Smooth muscle cell (in vitro differentiated cells): Measurements from ENCODE around the gene HTR4. TPM values are rescaled to one million over a fixed set of nuclear protein-coding genes. Genes with fewer than 3 reads are reported as not detected.

Experiments used
- DNase-seq: peaks from one replicate; lab custom pipeline; 2025; ENCODE audit not compliant: unreplicated experiment; lab: John Stamatoyannopoulos, UW
- H2AFZ ChIP-seq: fragments of 200-600 bp; sonication (generic); 2 replicates; pipeline ENCODE4 v1.6.0; 2016; ENCODE audit warnings: antibody characterized with exemption, low read depth, mild to moderate bottlenecking
- H3F3A ChIP-seq: fragments of 200-600 bp; sonication (generic); 2 replicates; pipeline ENCODE4 v1.6.0; 2017; ENCODE audit warnings: antibody characterized with exemption, low read depth
- H3K27ac ChIP-seq: fragments of 200-600 bp; sonication (generic); 2 replicates; pipeline ENCODE4 v1.5.1; 2016; ENCODE audit warnings: low read depth, mild to moderate bottlenecking
- H3K27me3 ChIP-seq: fragments of 200-600 bp; sonication (generic); 2 replicates; pipeline ENCODE4 v1.6.1; 2016; ENCODE audit warnings: low read depth, mild to moderate bottlenecking
- H3K36me3 ChIP-seq: fragments of 200-600 bp; sonication (generic); 2 replicates; pipeline ENCODE4 v1.5.1; 2016; ENCODE audit warnings: low read depth
- H3K4me1 ChIP-seq: fragments of 200-600 bp; sonication (generic); 2 replicates; pipeline ENCODE4 v1.5.1; 2016; ENCODE audit warnings: low read depth
- H3K4me2 ChIP-seq: fragments of 200-600 bp; sonication (generic); 2 replicates; pipeline ENCODE4 v1.6.0; 2016; ENCODE audit warnings: mild to moderate bottlenecking
- H3K4me3 ChIP-seq: fragments of 200-600 bp; sonication (generic); 2 replicates; pipeline ENCODE4 v1.5.1; 2016; ENCODE audit warnings: mild to moderate bottlenecking
- H3K79me2 ChIP-seq: fragments of 200-600 bp; sonication (generic); 2 replicates; pipeline ENCODE4 v1.6.0; 2016; ENCODE audit warnings: low read depth, mild to moderate bottlenecking
- H3K9ac ChIP-seq: fragments of 200-600 bp; sonication (generic); 2 replicates; pipeline ENCODE4 v1.6.0; 2016; ENCODE audit warnings: low read depth
- H3K9me3 ChIP-seq: fragments of 200-600 bp; sonication (generic); replicated peaks from 2 replicates; pipeline ENCODE4 v1.5.1; 2016; ENCODE audit warnings: low read depth
- H4K20me1 ChIP-seq: fragments of 200-600 bp; sonication (generic); 2 replicates; pipeline ENCODE4 v1.6.0; 2016; ENCODE audit warnings: low read depth
- CTCF ChIP-seq: fragments of 200-600 bp; sonication (generic); IDR thresholded peaks from 2 replicates; pipeline ENCODE4 v1.5.1; 2017; ENCODE audit warnings: borderline replicate concordance, mild to moderate bottlenecking, antibody characterized with exemption; ENCODE audit not compliant: insufficient read depth, poor library complexity, severe bottlenecking
- WGBS: methylation state at CpG from one replicate; pipeline ENCODE4 v1.1.7; 2016; ENCODE audit warnings: low lambda C conversion rate; 5-methylcytosine and 5-hydroxymethylcytosine counted together
- polyA plus RNA-seq: library from polyadenylated mRNA; unstranded; fragments of >200 nt; fragmentation: Nextera tagmentation; extraction: Ambion mirVana; gene quantifications from 2 replicates; pipeline ENCODE4 v1.2.1, GENCODE V29; 2016
- total RNA-seq: library from RNA; depleted of rRNA; stranded (reverse); fragments of >200 nt; gene quantifications from 2 replicates; pipeline ENCODE4 v1.2.3, GENCODE V29; 2014

Gene HTR4
- total and polyA plus RNA-seq, 2 experiments from 2014 or later, result 0.09 TPM; not detected in 1

DNA sequence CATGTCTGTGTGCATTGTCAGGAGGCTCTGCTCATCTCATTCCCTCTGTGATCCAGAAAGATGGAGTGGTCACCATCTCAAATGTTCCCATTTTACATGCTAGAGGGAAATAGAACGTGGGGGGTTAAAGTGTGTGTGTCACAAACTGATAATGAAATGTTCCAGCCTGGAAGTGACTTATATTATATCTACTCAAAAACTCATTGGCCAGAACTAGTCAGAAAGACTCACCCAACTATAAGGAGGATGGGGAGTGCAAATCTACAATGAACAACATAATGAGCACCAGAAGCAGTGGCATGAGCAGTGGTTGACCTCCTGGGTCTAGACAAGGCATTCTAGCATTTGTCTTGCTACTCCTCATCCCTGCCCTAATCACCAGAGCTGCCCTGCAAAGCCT is 81.0 kb downstream of the HTR4 start:
- 73% methylated on average over 1 of the region's 1 CpG for WGBS
- H2AFZ ChIP-seq, result no peak overlapping the region
- no peaks in the 10 kb centered on the region for H4K20me1 ChIP-seq
- no peak overlapping the region for H3K4me3 ChIP-seq
- H3K4me2 ChIP-seq, result no peak overlapping the region
- TF ChIP-seq CTCF, result no peak
- H3K36me3 ChIP-seq, result no peaks in the 10 kb centered on the region
- DNase-seq, result no peak
- no peak overlapping the region for H3K27ac ChIP-seq
- no peaks in the 10 kb centered on the region for H3K79me2 ChIP-seq
- no peaks in the 10 kb centered on the region for H3K9me3 ChIP-seq
- no peaks in the 10 kb centered on the region for H3K4me1 ChIP-seq
- no peaks in the 10 kb centered on the region for H3F3A ChIP-seq
- H3K27me3 ChIP-seq, result peaks cover 4% of the 10 kb centered on the region
- no peak overlapping the region for H3K9ac ChIP-seq

GRCh38 chr5:148569948-148570347 is 84.4 kb downstream of the HTR4 start:
- no peaks in the 10 kb centered on the region for H3K36me3 ChIP-seq
- no peaks in the 10 kb centered on the region for H3K4me1 ChIP-seq
- H3F3A ChIP-seq, result no peaks in the 10 kb centered on the region
- H3K9me3 ChIP-seq, result no peaks in the 10 kb centered on the region
- no peaks in the 10 kb centered on the region for H4K20me1 ChIP-seq
- no peak overlapping the region for H3K27ac ChIP-seq
- H3K27me3 ChIP-seq, result peaks cover 27% of the 10 kb centered on the region
- no peak overlapping the region for H3K4me3 ChIP-seq
- no peak for TF ChIP-seq CTCF
- DNase-seq, result no peak
- no peak overlapping the region for H2AFZ ChIP-seq
- no peaks in the 10 kb centered on the region for H3K79me2 ChIP-seq
- H3K4me2 ChIP-seq, result no peak overlapping the region
- H3K9ac ChIP-seq, result no peak overlapping the region

GRCh38 chr5:148565148-148565547 is 89.2 kb downstream of the HTR4 start:
- no peaks in the 10 kb centered on the region for H3K79me2 ChIP-seq
- no peak overlapping the region for H2AFZ ChIP-seq
- 92% methylated on average over 3 of the region's 3 CpGs for WGBS
- H3K27ac ChIP-seq, result no peak overlapping the region
- H3K9ac ChIP-seq, result no peak overlapping the region
- no peak for DNase-seq
- no peaks in the 10 kb centered on the region for H3F3A ChIP-seq
- no peaks in the 10 kb centered on the region for H3K9me3 ChIP-seq
- no peak overlapping the region for H3K4me2 ChIP-seq
- no peaks in the 10 kb centered on the region for H3K36me3 ChIP-seq
- no peaks in the 10 kb centered on the region for H3K4me1 ChIP-seq
- H4K20me1 ChIP-seq, result no peaks in the 10 kb centered on the region
- H3K27me3 ChIP-seq, result peaks cover 27% of the 10 kb centered on the region
- H3K4me3 ChIP-seq, result no peak overlapping the region
- no peak for TF ChIP-seq CTCF

DNA sequence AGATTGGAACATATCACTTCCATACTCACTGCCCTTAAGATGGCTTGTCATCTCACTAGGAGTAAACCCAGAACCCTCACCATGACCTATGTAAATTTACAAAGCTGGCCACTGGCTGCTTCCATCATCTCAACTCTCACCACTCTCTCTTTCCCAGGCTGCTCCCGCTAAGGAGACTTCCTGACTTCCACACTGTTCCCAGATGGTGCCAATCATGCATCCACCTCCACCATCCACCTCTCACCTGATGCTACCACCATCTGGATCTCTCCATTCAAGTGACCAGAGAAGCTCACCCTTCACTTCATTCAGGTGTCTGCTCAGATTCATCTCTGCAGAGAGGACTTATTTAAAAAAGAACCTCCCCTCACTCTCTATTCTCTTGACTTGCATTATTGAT is 91.3 kb downstream of the HTR4 start:
- no peak overlapping the region for H3K27ac ChIP-seq
- TF ChIP-seq CTCF, result no peak
- H3K27me3 ChIP-seq, result peaks cover 19% of the 10 kb centered on the region
- H3K9ac ChIP-seq, result no peak overlapping the region
- H3K36me3 ChIP-seq, result no peaks in the 10 kb centered on the region
- H3K79me2 ChIP-seq, result no peaks in the 10 kb centered on the region
- DNase-seq, result no peak
- 91% methylated on average over 1 of the region's 1 CpG for WGBS
- H3K4me2 ChIP-seq, result no peak overlapping the region
- H4K20me1 ChIP-seq, result no peaks in the 10 kb centered on the region
- H2AFZ ChIP-seq, result no peak overlapping the region
- no peaks in the 10 kb centered on the region for H3F3A ChIP-seq
- H3K9me3 ChIP-seq, result no peaks in the 10 kb centered on the region
- no peak overlapping the region for H3K4me3 ChIP-seq
- H3K4me1 ChIP-seq, result no peaks in the 10 kb centered on the region
